Stimulated activated CD8-positive, alpha-beta memory T cell treated with anti-CD3 and anti-CD28 coated beads, Interleukin-15, amount 100 ng/mL, for 24 hours (primary cell): ENCODE data around the gene PTPRQ.
"Not testable (repeated sequence)": the region's sequence is repeated elsewhere in the genome, so short reads cannot be mapped to it uniquely, and the experiment has no call there.

Source experiments
- DNase-seq: peaks from one replicate; pipeline ENCODE4 v3.0.0-alpha.2; 2020; ENCODE audit warnings: low read depth

Gene PTPRQ

DNA sequence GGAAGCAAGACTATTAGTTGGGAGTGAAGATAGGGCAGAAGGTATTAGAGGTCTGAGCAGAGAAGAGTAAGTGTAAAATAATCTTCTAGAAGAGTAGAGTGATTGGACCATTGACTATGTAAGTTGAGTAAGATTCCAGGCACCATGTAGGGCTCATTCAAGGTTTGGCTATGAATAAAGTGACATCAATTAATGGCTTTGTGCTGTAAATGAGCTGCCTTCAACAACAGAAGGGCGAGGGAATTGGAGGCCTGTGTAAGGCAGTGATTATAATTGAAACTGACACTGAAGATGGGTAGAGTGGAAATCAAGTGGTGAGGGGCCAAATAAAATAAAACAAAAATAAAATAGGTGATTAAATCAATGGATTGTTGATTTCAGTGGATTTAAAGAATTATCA is 26.4 kb downstream of the PTPRQ start:
- no peak for DNase-seq

GRCh38 chr12:80472236-80472635 is 28.2 kb downstream of the PTPRQ start:
- no peak for DNase-seq

DNA sequence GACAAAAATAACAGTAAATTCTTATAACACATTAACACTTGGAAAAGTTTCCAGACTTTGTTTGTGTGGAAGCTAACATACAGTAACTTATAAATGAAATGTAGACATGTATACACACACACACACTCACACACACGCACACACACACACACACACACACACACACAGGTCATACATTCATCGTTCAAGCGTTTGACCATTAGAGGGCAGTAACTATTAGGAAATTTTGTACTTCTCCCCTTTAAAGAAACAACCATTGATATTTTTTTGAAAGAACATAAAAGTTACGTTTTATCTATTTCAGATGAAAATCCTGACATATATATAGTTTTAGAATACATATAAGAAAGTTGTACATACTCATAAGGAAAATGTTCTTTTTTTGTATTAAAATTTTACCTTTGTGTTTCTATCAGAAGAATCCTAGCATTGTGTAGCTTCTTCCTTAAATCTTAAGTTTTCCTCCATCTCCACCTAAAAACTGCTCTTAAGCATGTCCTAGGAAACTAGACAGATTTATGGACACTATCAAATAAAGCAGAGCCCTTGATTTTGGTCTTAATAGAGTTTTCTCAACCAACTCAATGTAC is 29.0 kb downstream of the PTPRQ start:
- DNase-seq, result no peak

GRCh38 chr12:80477521-80478145 is 33.6 kb downstream of the PTPRQ start:
- not testable (repeated sequence) for DNase-seq

DNA sequence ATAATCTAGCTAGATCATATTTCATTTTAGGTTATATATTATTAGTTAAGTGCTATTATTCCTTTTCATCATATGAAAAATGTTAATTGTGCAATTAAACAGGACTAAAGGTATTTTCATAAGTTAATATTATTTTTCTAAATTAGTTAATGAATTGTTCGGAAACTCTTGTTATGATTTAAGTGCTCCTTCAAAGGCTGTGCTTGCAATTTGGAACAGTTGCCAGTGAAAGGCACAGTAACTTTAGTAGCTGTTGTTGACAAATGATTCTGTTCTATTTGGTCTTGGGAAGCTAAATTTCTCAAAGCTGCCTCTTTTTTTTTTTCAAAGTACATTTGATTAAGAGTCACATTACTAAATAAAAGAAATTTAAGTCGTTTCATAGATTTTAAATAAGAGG is 40.7 kb downstream of the PTPRQ start:
- no peak for DNase-seq

DNA sequence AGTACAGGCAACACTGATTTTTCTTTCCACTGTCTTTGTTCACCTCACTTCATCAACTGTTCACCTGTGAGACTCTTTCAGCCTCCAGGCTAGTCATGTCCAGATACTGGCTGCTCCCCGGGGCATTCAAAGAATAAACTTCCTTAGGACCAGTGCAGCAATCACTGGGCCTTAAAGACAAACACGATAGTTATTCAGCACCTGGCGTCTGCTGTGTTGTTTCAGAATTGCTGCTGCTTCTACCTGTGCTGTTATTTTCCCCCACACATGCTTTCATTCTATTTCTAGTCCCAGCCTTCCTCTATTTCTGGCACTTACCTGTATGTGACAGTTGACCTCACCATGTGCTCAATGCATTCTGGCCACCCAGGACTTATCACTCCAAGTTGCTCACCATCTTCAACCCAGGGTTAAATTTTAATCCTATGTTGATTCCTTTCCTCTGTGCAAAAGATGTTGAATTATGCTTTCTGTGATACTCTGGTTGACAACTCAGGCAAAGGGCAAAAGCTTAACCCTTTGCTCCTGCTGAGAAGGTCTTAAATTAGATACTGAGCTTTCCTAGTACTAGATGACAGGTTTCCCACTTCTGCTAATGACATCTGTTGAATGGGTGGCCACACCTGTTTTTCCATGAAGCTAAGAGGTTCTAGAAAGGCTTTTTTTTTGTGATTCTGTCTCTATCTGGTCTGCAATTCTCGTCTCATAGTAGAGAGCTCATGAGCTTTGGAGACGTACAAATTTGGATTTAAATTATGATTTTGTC is 41.4 kb downstream of the PTPRQ start:
- DNase-seq, result no peak

DNA sequence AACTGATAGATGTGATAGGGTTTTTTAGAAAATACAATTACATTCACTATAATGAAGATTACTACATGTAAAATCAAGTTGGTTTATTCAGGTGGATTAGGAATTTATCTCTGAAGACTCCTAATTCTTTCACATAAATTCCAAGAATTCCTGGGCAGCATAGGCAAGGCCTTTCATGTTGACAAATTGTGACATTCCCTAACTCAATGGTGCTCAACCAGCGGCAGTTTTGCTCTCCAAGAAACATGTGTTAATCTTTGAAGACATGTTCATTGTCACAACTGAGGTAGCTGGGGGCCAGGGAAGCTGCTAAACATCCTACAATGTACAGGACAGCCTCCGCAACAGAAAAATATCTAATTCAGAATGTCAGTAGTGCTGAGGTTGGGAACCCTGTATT is 46.3 kb downstream of the PTPRQ start:
- no peak for DNase-seq

DNA sequence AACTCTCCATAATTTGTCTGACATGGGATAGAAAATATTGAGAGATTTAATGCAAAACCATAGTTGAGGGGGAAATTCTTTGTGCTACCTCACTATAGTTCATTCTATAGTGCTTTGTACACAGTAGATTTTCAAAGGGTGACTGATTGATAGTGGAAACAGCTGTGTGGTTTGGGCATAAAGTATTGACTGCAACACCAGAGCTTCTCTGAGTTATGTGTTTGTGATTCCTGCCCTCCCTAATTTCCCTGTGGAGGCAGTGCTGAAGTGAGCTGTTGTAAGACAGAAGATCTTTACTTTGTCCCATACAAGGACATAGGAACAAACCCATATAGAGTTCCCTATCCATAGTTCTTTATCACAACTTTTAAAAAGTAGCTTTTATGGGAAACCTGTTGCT is 47.1 kb downstream of the PTPRQ start:
- no peak for DNase-seq

DNA sequence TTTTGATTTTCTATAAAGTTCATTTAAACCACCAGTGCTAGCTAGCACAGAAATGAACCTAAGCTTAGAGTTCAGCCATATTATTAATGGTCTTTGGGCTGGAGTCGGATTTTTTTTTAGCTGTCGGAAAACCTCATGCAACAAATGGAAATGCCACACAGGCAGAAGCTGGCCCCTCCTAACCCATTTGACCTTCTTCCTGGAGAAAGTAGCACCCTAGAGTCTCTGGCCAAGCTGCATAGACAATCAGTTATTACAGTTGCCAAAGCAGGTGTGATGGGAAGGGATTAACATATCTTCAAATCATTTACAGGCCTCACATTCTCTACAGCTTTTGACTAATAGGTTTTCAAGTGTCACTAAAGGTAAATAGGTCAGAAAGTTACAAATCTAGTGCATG is 49.4 kb downstream of the PTPRQ start:
- no peak for DNase-seq

DNA sequence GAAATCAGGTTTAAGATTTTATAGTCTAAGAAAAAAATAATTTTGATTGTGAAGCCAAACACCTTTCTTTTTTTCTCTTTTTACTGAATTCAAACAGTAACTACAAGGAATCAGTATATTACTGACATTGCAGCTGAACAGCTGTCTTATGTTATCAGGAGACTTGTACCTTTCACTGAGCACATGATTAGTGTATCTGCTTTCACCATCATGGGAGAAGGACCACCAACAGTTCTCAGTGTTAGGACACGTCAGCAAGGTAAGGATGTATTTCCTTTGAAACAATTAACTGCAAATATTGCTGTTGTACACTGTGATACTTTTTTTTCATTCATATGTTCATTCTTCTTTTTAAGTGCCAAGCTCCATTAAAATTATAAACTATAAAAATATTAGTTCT is 50.8 kb downstream of the PTPRQ start:
- DNase-seq, result no peak

DNA sequence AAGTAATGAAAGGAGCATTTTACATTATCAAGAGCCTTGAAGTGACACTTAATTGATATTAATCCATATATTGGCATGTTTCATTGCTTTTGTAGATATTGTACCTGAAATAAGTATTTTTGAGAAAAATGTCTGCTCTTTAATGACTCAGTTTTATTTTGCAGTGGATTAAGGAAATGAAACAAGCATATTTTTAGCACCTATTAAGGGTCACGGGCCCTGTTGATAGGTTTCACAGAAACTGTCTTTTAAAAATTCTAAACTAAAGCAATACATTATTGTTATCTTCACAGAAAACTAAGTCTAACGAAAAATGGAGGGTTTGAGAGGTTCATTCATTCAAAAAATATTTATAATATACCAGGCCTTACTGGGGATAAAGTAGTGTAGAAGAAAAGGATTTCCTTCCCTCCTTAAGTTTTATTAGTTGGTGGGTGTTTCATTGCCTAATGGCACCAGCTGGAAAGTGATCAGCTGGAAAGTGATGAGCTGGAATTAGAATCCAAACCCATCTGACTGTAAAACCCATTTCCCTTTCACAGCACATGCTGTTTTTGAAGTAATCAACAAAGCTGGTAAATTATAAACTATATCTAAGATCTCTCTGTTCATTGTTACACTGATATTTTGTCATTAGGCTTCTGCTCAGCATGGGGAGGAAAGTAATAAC is 54.2 kb downstream of the PTPRQ start:
- no peak for DNase-seq

GRCh38 chr12:80504389-80505163 is 60.5 kb downstream of the PTPRQ start:
- DNase-seq, result no peak

DNA sequence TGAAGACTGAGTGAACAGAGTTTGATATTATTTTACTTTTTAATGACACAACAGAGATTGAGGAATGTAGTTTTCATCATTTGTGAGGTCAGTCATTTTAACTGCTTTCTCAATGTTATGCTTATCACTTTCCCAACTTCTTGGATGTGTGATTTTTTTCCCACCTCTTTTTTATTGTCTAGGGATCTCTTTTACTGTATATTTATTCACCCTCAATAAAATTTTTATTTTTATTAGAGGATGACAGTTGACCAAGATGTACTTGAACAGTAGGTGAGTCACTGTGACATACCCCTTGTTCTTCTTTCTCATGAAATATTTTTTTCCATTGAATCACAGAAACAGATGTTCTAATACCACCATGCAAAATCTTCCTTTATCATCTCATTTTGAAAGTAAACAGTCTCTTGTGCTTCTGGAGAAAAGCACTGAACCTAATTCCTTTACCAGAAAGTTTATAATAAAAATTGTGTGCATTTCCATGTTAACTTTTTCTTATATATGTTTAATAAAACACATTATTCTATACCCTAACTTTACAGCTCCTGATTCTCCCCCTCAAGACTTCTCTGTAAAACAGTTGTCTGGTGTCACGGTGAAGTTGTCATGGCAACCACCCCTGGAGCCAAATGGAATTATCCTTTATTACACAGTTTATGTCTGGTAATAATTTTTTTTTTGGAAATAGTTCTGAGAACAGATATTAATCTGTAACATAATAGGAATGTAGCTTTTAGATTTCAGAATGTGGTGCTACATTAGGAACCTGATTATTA is 65.9 kb downstream of the PTPRQ start:
- DNase-seq, result no peak

GRCh38 chr12:80512781-80513180 is 68.7 kb downstream of the PTPRQ start:
- no peak for DNase-seq

- DNase-seq, result no peak
Measured at GRCh38 chr12:80513211-80513610, 69.2 kb downstream of the PTPRQ start.

- DNase-seq, result no peak
Measured at GRCh38 chr12:80517655-80518054, 73.6 kb downstream of the PTPRQ start.

DNA sequence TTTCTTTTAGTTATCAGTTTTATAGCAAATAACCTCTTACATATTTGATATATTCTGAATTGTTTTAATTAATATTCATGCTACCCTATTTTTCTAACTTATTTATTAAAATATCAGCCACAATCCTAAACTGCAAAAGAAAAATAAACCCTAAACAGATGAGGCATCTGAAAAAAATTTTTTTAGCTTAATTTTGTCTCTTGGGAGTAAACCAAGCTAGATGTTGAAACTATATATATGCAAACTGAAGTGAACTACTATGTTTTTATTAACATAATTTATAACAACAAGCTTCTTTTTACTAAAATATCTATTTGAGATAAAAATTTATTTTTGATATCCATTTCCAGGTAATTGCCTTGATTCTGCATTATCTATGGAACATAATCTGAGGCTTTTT is 87.6 kb downstream of the PTPRQ start:
- DNase-seq, result no peak

DNA sequence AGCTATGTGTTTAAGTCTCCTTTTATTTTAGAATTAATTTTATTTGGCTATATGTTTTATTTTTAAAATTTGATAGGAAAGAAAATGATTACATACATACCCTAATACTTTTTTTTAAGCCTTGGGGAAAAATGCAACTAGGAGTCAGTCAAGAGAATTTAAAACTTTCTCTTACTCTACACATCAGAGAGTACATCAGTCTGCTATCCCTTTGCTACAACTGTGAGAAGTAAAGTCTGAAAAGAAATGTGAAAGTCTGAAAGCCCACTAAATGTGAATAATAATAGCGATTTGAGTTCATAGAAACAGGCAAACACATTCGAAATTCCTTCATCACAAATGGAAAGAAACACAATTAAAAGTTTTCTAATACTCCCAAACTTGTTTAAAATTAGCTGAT is 95.0 kb downstream of the PTPRQ start:
- DNase-seq, result no peak

DNA sequence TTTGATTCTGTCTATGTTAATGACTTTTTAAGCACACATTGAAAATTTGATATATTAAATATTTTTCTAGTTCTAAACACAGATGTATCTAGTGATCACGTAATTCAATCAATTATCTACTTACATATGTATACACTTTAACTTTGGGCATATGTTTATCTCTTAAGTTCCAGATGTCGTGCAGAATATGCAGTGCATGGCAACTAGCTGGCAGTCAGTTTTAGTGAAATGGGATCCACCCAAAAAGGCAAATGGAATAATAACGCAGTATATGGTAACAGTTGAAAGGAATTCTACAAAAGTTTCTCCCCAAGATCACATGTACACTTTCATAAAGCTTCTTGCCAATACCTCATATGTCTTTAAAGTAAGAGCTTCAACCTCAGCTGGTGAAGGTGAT is 105.3 kb downstream of the PTPRQ start:
- DNase-seq, result no peak

DNA sequence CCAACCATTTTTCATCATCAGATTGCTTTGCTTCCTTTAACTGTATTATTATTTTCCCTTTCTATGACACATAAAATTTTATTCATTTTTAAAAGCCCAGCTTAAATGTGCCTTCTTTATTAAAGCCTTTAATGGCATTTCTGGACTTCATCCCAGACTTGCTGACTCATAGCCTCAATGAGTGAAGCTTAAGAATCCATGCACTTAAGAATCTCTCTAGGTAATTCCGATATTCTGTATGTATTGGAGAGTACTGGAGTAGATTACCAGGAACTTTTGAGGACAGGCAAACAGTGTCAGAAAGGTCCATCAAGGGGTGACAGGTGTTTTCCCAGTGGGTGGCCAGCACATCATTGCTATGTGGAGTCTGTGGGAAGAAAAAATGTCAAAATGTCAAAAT is 107.9 kb downstream of the PTPRQ start:
- no peak for DNase-seq

DNA sequence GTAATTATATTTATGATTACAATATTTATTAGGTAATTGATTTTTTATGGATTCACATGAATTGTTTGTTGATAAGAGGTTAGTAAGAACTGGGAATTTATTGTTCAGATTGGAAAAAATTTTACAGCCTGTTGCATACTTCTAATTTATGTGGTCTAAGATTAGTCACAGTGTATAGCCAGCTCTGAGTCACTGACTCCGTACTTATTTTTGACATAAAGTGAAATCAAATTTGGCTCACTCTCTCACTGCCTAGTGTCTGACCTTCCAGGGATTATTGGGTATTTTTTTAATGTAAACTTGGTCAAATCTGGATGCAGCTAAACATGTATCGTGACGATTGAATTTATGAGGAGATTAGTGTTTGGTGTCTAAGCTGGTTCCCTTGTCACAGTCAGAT is 109.3 kb downstream of the PTPRQ start:
- DNase-seq, result no peak

- no peak for DNase-seq
Measured at GRCh38 chr12:80556566-80556965, 112.5 kb downstream of the PTPRQ start.
